MM.1S (cell line): ENCODE data around the gene SCN1A.
"Not testable (repeated sequence)": the region's sequence is repeated elsewhere in the genome, so short reads cannot be mapped to it uniquely, and the experiment has no call there.

Source experiments
- DNase-seq: peaks from one replicate; pipeline ENCODE4 v3.0.0-alpha.2; 2015
- H2AFZ ChIP-seq: fragments of 300-600 bp; sonication (generic); 2 replicates; pipeline ENCODE4 v1.6.0; 2016; ENCODE audit warnings: antibody characterized with exemption, low read length
- H3F3A ChIP-seq: fragments of 300-600 bp; sonication (generic); 2 replicates; pipeline ENCODE4 v1.6.1; 2016; ENCODE audit warnings: mild to moderate bottlenecking, antibody characterized with exemption, low read length, moderate library complexity, mixed read lengths; ENCODE audit not compliant: insufficient read depth
- H3K27ac ChIP-seq: fragments of 300-600 bp; sonication (generic); 2 replicates; pipeline ENCODE4 v1.5.1; 2016; ENCODE audit warnings: mild to moderate bottlenecking, low read length
- H3K27me3 ChIP-seq: fragments of 300-600 bp; sonication (generic); replicated peaks from 2 replicates; pipeline ENCODE4 v1.6.0; 2016; ENCODE audit warnings: low read length; ENCODE audit not compliant: insufficient read depth
- H3K36me3 ChIP-seq: fragments of 300-600 bp; sonication (generic); replicated peaks from 2 replicates; pipeline ENCODE4 v1.6.1; 2016; ENCODE audit warnings: mild to moderate bottlenecking, low read length, mixed read lengths; ENCODE audit not compliant: insufficient read depth
- H3K4me1 ChIP-seq: fragments of 300-600 bp; sonication (generic); 2 replicates; pipeline ENCODE4 v1.6.1; 2016; ENCODE audit warnings: low read length, mixed read lengths
- H3K4me2 ChIP-seq: fragments of 300-600 bp; sonication (generic); 2 replicates; pipeline ENCODE4 v1.6.0; 2016; ENCODE audit warnings: low read depth, low read length
- H3K4me3 ChIP-seq: fragments of 300-600 bp; sonication (generic); 2 replicates; pipeline ENCODE4 v1.5.1; 2016; ENCODE audit warnings: low read length, mixed read lengths
- H3K79me2 ChIP-seq: fragments of 300-600 bp; sonication (generic); 2 replicates; pipeline ENCODE4 v1.6.1; 2016; ENCODE audit warnings: mixed run types, low read length, mixed read lengths
- H3K9ac ChIP-seq: fragments of 300-600 bp; sonication (generic); 2 replicates; pipeline ENCODE4 v1.6.1; 2016; ENCODE audit warnings: low read length, mixed read lengths
- H3K9me2 ChIP-seq: fragments of 300-600 bp; sonication (generic); replicated peaks from 2 replicates; pipeline ENCODE4 v1.6.1; 2016; ENCODE audit warnings: mild to moderate bottlenecking, low read length, mixed read lengths; ENCODE audit not compliant: insufficient read depth
- H3K9me3 ChIP-seq: fragments of 300-600 bp; sonication (generic); replicated peaks from 2 replicates; pipeline ENCODE4 v1.6.1; 2016; ENCODE audit warnings: mild to moderate bottlenecking, low read length, mixed read lengths; ENCODE audit not compliant: insufficient read depth
- H4K20me1 ChIP-seq: fragments of 300-600 bp; sonication (generic); 2 replicates; pipeline ENCODE4 v1.6.1; 2016; ENCODE audit warnings: mild to moderate bottlenecking, low read length, moderate library complexity, mixed read lengths; ENCODE audit not compliant: insufficient read depth
- CTCF ChIP-seq: fragments of 300-600 bp; sonication (generic); IDR thresholded peaks from 2 replicates; pipeline ENCODE4 v1.5.1; 2016; ENCODE audit warnings: antibody characterized with exemption, low read length, mixed read lengths
- EZH2 ChIP-seq: fragments of 300-600 bp; sonication (generic); optimal IDR thresholded peaks from 2 replicates; pipeline ENCODE3; 2017; ENCODE audit warnings: low read depth, mild to moderate bottlenecking, antibody characterized with exemption, low read length, mixed read lengths
- EZH2phosphoT487 ChIP-seq: fragments of 300-600 bp; sonication (generic); IDR thresholded peaks from 2 replicates; pipeline ENCODE4 v1.6.1; 2018; ENCODE audit warnings: antibody characterized with exemption, low read length

The SCN1A gene

DNA sequence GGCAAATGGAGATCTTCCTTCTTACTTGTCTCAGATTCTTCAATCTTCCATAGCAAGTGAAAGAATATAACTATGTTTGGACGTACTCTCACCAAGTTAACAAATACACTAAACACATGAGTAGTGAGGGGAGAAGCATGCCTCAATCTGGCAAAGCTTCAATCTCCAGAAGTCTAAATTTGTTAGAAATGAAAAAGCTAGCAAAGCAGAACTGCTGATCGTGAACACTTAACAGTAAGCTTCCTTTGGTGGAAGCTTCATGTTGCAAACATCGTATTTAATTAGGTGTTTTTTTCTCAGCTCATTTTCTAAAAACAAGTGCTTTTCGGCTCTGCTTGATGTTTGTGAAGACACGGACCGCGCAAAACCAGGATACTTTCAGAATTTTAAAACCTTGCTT is 12.7 kb upstream of the SCN1A start:
- TF ChIP-seq CTCF (no peak), EZH2 (no peak), EZH2phosphoT487 (no peak)
- H2AFZ ChIP-seq, result no peak overlapping the region
- H3K4me2 ChIP-seq, result no peak overlapping the region
- DNase-seq, result no peak
- H3K36me3 ChIP-seq, result no peaks in the 10 kb centered on the region
- H3K79me2 ChIP-seq, result no peaks in the 10 kb centered on the region
- H3K9me3 ChIP-seq, result no peaks in the 10 kb centered on the region
- H3K4me1 ChIP-seq, result no peaks in the 10 kb centered on the region
- H3K9me2 ChIP-seq, result no peaks in the 10 kb centered on the region
- H3K4me3 ChIP-seq, result no peak overlapping the region
- H3K27me3 ChIP-seq, result no peaks in the 10 kb centered on the region
- no peaks in the 10 kb centered on the region for H3F3A ChIP-seq
- no peak overlapping the region for H3K9ac ChIP-seq
- no peaks in the 10 kb centered on the region for H4K20me1 ChIP-seq
- no peak overlapping the region for H3K27ac ChIP-seq

DNA sequence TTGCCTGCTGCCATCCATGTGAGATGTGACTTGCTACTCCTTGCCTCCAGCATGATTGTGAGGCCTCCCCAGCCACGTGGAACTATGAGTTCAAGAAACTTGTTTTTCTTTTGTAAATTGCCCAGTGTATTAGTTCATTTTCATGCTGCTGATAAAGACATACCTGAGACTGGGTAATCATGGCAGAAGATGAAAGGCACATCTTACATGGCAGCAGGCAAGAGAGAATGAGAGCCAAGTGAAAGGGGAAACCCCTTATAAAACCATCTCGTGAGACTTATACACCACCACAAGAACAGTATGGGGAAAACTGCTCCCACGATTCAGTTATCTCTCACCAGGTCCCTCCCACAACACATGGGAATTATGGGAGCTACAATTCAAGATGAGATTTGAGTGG is 11.7 kb upstream of the SCN1A start:
- H3K36me3 ChIP-seq, H2AFZ ChIP-seq, H3K4me3 ChIP-seq, DNase-seq, H3K27ac ChIP-seq, H3K9me3 ChIP-seq, H4K20me1 ChIP-seq, H3K9ac ChIP-seq, H3K27me3 ChIP-seq, H3K9me2 ChIP-seq, H3K79me2 ChIP-seq, H3K4me1 ChIP-seq, H3F3A ChIP-seq, H3K4me2 ChIP-seq: not testable (repeated sequence)

DNA sequence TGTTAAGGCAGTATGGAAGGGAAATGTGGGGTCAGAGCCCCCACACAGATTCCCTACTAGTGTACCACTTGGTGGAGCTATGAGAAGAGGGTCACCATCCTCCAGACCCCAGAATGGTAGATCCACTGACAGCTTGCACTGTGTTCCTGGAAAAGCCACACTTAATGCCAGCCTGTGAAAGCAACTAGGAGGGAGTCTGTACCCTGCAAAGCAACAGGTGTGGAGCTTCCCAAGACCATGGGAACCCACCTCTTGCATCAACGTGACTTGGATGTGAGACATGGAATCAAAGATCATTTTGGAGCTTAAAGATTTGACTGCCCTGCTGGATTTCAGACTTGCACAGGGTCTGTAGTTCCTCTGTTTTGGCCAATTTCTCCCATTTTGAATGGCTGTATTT is 10.8 kb upstream of the SCN1A start:
- TF ChIP-seq CTCF, result no peak
- TF ChIP-seq EZH2, result no peak
- TF ChIP-seq EZH2phosphoT487, result no peak
- H3K36me3 ChIP-seq, result no peaks in the 10 kb centered on the region
- no peaks in the 10 kb centered on the region for H3K4me1 ChIP-seq
- no peak overlapping the region for H3K27ac ChIP-seq
- no peak overlapping the region for H3K4me3 ChIP-seq
- no peak overlapping the region for H3K9ac ChIP-seq
- no peaks in the 10 kb centered on the region for H3K79me2 ChIP-seq
- H2AFZ ChIP-seq, result no peak overlapping the region
- H3K9me2 ChIP-seq, result no peaks in the 10 kb centered on the region
- no peaks in the 10 kb centered on the region for H3K27me3 ChIP-seq
- DNase-seq, result no peak
- H3K9me3 ChIP-seq, result no peaks in the 10 kb centered on the region
- H3F3A ChIP-seq, result no peaks in the 10 kb centered on the region
- H3K4me2 ChIP-seq, result no peak overlapping the region
- no peaks in the 10 kb centered on the region for H4K20me1 ChIP-seq

GRCh38 chr2:166138144-166138543 is 10.3 kb upstream of the SCN1A start:
- H3K4me1 ChIP-seq, result no peaks in the 10 kb centered on the region
- no peaks in the 10 kb centered on the region for H4K20me1 ChIP-seq
- no peaks in the 10 kb centered on the region for H3K9me3 ChIP-seq
- no peak for DNase-seq
- no peaks in the 10 kb centered on the region for H3K9me2 ChIP-seq
- H3K36me3 ChIP-seq, result no peaks in the 10 kb centered on the region
- no peaks in the 10 kb centered on the region for H3K27me3 ChIP-seq
- H2AFZ ChIP-seq, result no peak overlapping the region
- H3K27ac ChIP-seq, result no peak overlapping the region
- H3K4me2 ChIP-seq, result no peak overlapping the region
- no peaks in the 10 kb centered on the region for H3F3A ChIP-seq
- TF ChIP-seq CTCF (no peak), EZH2 (no peak), EZH2phosphoT487 (no peak)
- no peak overlapping the region for H3K4me3 ChIP-seq
- no peaks in the 10 kb centered on the region for H3K79me2 ChIP-seq
- no peak overlapping the region for H3K9ac ChIP-seq
